Activated CD4-positive, alpha-beta T cell treated with anti-CD3 and anti-CD28 coated beads, Interleukin-2, amount 50 U/mL, for 24 hours (primary cell): ENCODE results near the gene GADD45A.

ENCODE experiments used
- DNase-seq, 2 donors: peaks; one replicate each; pipeline ENCODE4 v3.0.0-alpha.2; 2020; ENCODE audit warnings: low read depth in 1 of 2, low spot score in 1 of 2

The GADD45A gene

GRCh38 chr1:67688526-67689219, 3.7 kb downstream of the GADD45A start:
- no peak for DNase-seq

- DNase-seq = no peak
These were observed 4.4 kb downstream of the GADD45A start for GRCh38 chr1:67689267-67690017.

DNA sequence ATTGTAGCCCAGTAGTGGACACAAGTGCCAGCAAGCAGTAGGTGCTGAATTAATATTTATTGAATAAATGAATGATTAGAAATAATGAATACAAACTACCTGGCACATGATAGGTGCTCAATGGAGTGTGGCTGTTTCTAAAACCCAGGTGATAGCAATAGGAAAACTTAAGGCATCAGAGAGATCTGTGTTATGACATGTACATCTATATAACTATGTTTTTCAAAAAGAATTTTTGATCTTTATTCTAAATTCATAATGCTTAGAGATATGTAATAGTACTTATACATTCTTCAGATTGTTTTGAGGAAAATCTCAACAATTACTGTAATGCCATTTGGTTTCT, 5.0 kb downstream of the GADD45A start:
- no peak for DNase-seq

- no peak for DNase-seq
These were observed 5.4 kb downstream of the GADD45A start for GRCh38 chr1:67690411-67690810.

GRCh38 chr1:67691712-67692111, 6.7 kb downstream of the GADD45A start:
- DNase-seq = no peak

DNA sequence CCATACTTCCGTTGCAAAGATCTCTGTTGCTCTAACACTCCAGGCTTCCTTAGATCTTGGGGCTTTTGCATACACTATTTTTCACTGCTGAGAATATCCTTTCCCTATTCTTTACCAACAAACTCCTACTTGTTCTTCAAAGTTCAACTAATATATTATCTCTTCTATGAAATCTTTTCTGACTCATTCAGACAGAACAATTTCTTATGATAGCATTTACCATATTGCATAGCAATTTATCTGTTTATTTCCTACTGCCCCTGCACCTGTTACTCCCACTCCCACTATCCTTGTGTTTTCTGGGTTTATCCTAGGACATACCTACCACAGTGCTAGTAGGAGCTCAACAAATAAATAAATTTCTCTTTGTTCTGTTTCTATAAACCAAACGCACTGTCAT, 11.0 kb downstream of the GADD45A start:
- no peak for DNase-seq

- DNase-seq = no peak
These were observed 11.7 kb downstream of the GADD45A start for GRCh38 chr1:67696708-67697107.

GRCh38 chr1:67700220-67700619, 15.2 kb downstream of the GADD45A start:
- DNase-seq = no peak

DNA sequence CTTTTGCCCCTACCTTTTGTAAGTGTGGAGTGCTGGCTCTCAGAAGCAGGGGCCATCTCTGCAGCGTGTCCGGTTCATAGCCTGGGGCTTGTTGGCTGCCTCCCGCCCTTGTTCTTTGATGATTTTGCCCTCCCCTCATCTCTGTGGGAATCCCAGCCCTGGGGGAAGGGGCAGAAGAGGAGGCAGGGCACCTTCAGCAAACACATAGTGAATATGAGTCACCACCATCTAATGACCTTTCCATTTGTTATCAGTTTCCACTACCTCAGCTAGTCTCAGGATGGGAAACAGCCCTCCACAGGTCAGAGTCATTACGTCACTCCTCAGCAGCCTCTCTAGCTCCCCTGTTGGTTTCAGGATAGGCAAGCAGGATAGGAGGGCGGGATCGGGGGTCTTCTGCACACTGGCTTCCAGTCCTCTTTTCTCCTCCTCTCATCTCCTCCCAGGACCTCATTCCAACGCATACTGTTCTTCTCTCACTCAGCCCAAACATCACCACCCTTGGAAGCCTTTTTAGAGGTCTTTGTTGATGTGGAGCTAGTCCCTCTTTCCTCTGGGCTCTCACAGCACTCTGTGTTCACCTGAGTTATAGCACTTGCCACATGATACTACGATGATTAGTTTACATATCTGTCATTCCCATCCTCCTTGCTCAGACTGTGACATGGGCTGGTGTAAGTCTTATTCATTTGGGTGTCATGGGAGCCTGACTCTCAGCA, 15.8 kb downstream of the GADD45A start:
- DNase-seq = no peak

DNA sequence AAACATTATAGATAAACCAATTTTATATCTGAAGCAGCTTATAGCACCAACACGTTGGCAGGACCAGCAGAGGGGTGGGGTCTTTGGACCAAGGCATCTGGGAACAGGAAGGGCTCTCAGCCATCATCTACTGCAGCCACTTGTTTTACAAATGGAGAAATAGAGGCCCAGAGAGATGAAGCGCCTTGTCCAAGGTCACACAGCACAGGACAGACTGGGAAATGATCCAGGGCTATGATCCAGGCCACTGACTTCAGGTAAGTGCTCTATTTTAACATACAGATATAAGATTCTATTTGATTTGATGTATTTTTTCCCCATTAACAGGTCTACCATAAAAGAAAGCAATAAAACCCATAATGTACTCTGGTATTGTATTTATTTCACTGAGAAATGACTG, 16.9 kb downstream of the GADD45A start:
- DNase-seq = no peak

GRCh38 chr1:67704351-67704750, 19.4 kb downstream of the GADD45A start:
- no peak for DNase-seq

DNA sequence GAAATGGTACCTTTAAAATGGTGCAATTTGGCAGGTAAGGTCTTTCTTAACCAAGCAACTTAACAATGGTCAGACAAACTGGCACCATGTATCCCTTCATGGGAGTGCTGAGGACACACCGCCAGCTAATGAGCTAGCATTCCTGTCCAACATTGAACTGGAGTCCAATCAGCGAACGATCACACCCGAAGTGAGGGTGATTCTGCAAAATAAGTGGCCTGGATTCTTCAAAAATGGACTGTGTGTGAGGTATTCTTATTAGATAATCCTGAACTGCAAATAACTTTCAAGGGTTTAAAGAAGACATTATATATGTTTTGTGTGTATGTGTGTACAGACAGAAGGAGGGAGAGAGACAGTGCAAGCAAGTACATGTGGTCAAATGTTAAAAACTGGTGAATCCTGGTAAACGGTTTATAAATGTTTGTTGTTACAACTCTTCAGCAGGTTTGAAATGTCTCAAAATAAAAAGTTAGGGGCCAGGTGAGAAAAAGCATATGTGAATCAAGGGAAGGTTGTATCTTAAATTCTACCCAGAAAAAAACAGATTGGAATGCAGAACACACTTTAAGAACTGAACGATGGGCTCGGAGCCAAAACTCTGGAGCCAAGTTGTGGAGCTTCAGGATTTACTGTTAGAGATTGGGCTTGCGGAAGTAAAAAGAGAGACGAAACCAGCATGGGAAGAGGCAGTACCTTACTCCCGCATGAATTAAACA, 20.9 kb downstream of the GADD45A start:
- DNase-seq = no peak

DNA sequence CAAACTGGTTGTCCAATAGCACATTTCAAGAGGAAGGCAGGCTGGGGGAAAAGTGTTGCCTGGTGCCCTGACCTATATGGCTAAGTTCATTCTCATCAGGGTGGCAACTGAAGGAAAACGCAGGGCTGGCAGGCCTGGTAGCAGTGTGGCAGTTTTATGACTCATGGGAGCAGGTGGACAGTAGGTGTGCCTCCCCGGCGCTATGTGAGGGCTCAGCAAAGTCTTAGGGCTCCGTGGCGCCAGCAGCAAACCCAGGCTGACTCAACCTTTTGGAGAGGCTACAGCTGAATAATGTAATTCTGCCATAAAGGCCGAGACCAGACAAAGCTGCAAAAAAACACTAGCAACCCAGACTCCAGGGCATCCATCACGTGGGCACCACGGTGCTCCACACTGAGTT, 23.6 kb downstream of the GADD45A start:
- no peak for DNase-seq

- DNase-seq = no peak
These were observed 25.4 kb downstream of the GADD45A start for GRCh38 chr1:67710417-67710816.

DNA sequence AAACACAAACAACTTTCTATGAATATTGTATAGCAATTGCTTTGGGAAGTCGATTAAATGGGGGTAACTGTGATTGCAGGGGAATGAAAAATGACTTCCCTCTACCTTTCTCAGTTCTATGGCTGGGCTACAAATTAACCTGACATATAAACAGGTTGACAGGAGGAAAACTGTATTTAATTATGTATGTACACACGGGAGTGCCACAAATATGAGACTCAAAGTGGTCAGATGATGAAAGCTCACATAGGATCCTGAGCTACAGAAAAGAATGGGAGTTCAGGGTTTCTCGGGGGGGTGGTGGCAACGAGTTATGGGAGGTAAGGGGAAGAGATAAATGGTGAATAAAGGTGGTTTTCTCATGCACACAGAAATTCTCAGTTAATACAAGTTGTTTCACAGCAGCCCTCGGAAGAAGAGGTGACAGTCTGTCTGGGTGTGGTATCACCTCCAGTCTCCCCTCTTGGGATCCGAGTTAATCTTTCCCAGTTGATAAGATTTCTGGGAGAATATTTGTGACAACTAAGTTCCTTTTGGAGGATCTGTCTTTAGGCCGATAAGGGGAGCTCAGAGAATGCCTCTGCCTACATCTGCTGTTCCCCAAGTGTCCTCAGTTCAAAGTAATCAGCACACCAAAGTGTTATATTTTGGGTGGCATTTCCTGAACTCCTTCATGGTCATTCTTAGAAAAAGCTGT, 26.3 kb downstream of the GADD45A start:
- no peak for DNase-seq

DNA sequence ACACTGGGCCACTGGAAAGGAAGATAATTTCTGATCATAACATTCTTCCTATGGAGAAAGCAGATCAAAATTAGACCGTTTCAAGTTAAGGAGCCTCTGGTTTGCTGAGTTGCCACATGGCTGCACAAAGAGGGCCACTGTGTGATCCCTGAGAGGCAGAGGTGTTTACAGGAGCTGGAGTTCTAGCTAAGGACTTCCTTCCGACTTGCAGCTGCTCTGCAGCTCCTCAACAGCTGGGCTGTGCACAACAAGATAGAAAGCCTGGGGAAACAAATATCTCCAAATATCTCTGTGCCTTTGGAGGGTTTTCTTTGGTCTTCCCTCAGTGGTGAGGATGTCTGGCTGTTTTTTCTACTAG, 26.8 kb downstream of the GADD45A start:
- no peak for DNase-seq

DNA sequence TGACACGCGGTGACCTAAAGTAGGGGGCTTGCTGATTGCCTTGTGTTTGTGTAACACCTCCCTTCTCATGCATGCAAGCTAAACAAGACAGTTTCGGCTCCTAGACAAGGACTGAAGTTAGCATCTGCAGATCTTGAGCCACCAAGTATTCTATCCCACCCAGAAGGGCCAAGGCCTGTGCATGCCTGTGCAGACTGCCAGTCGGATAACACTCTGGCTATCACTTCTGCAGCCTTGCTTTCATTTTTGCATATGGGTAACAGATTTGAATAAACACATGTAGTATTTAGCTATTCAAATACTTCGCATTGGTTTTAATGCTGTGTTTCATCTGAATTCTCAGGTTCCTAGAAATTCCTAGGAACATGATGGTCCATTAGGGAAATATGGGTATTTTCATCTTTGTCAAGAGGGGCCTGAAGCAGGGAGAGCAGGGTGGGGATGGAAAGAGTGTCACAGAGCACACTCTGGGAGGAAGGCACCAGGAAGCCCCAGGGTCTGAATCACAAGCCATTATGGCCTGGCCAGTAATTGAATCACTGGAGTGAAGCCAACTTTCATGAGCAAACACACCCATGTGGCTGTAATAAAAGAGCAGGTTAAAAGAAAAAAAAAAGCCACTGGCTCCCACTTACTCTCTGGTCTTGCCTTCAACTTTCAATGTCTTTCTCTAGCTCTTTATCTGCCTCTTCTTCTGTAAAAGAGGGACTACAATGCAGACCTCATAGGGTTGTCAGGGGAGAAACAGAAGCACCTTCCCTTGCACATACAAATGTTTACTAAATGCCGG, 28.3 kb downstream of the GADD45A start:
- no peak for DNase-seq

DNA sequence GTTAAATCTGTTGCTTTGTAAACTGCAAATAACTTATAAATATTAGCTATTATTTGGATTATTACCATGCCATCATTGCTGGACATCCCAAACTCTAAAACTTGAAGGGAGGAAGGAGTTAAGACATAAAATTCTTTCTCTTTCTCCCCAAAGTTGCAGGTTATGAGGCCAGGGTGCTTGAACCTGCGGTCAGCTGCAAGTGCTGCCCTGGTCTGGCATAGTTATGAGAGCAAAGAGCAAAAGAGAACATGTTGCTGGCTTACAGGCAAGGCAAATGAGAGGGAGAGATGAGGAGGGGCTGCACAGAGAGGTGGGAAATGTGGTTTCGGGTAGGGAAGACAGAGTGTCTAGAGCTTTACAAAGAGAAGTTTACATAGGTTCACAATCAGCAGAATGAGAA, 30.8 kb downstream of the GADD45A start:
- DNase-seq = no peak

DNA sequence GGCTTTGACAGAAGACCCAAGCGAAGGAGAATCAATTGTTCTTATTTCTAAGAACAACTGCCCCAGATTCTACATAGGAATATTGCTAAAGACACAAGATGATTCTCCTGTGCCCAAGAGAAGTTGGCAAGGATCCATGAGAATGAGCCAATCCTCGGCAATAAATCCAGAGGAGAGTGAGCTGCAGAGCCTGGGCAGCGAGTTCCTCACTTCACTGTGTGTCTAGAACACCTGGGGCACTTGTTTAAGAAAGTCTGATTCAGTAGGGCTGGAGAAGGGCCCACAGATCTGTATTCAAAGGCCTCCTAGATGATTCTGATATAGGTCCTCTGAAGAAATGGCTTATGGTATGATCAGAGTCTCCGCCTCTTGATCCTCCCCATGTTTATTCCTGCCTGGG, 31.8 kb downstream of the GADD45A start:
- no peak for DNase-seq

GRCh38 chr1:67717876-67718275, 32.9 kb downstream of the GADD45A start:
- no peak for DNase-seq
